HepG2 (cell line): ENCODE results near the gene SLC13A3. TPM values are rescaled to one million over a fixed set of nuclear protein-coding genes. Genes with fewer than 3 reads are reported as not detected.
A peak's percentile ranks its signal among the peaks of the same experiment; 100 is the strongest.

ENCODE experiments used
- ASH2L ChIP-seq: fragments of 300-600, 200-600 bp; sonication (generic); IDR thresholded peaks from 2 replicates; pipeline ENCODE4 v1.7.0; 2017; ENCODE audit warnings: low read depth, mild to moderate bottlenecking, moderate library complexity, mixed read lengths, low read length; ENCODE audit not compliant: insufficient read length
- FIP1L1 ChIP-seq: fragments of 200-400 bp; formaldehyde crosslinking; IDR thresholded peaks from 2 replicates; pipeline ENCODE4 v1.6.1; 2018; ENCODE audit warnings: low read depth, mild to moderate bottlenecking, low read length, moderate library complexity, borderline replicate concordance; ENCODE audit not compliant: insufficient read depth
- FOXC1 ChIP-seq: sonication (generic); formaldehyde crosslinking; IDR thresholded peaks from 2 replicates; pipeline ENCODE4 v1.8.0; 2022; ENCODE audit warnings: mild to moderate bottlenecking, missing genetic modification reagents, borderline replicate concordance
- FOXK1 ChIP-seq: sonication (generic); formaldehyde crosslinking; IDR thresholded peaks from 2 replicates; pipeline ENCODE4 v1.4.0; 2020; ENCODE audit warnings: low read depth, missing genetic modification reagents, borderline replicate concordance
- HIVEP1 ChIP-seq: sonication (generic); formaldehyde crosslinking; IDR thresholded peaks from 2 replicates; pipeline ENCODE4 v1.4.0; 2020; ENCODE audit warnings: mild to moderate bottlenecking, missing genetic modification reagents
- HNRNPL ChIP-seq: fragments of 200-400 bp; formaldehyde crosslinking; IDR thresholded peaks from 2 replicates; pipeline ENCODE4 v1.6.1; 2017; ENCODE audit warnings: mild to moderate bottlenecking, low read depth, low read length
- IRX3 ChIP-seq: sonication (generic); formaldehyde crosslinking; IDR thresholded peaks from 2 replicates; pipeline ENCODE4 v1.8.1; 2023; ENCODE audit warnings: mild to moderate bottlenecking, low read depth, missing genetic modification reagents, borderline replicate concordance
- JDP2 ChIP-seq: sonication (generic); formaldehyde crosslinking; IDR thresholded peaks from 2 replicates; pipeline ENCODE4 v1.8.1; 2022; ENCODE audit warnings: missing genetic modification reagents, borderline replicate concordance
- MED8 ChIP-seq: sonication (generic); formaldehyde crosslinking; IDR thresholded peaks from 2 replicates; pipeline ENCODE4 v1.8.1; 2023; ENCODE audit warnings: mild to moderate bottlenecking, missing genetic modification reagents; ENCODE audit not compliant: insufficient replicate concordance
- NFYC ChIP-seq: IDR thresholded peaks from 2 replicates; pipeline ENCODE4 v1.6.1; 2016; ENCODE audit warnings: missing genetic modification reagents, missing compliant biosample characterization
- PITX1 ChIP-seq: sonication (generic); formaldehyde crosslinking; IDR thresholded peaks from 2 replicates; pipeline ENCODE4 v1.5.1; 2020; ENCODE audit warnings: mild to moderate bottlenecking, missing genetic modification reagents
- POGZ ChIP-seq: sonication (generic); formaldehyde crosslinking; IDR thresholded peaks from 2 replicates; pipeline ENCODE4 v1.4.0; 2020; ENCODE audit warnings: mild to moderate bottlenecking, missing genetic modification reagents
- RFXAP ChIP-seq: sonication (generic); formaldehyde crosslinking; IDR thresholded peaks from 2 replicates; pipeline ENCODE4 v1.4.0; 2020; ENCODE audit warnings: missing genetic modification reagents, borderline replicate concordance
- SIX4 ChIP-seq: sonication (generic); formaldehyde crosslinking; IDR thresholded peaks from 2 replicates; pipeline ENCODE4 v1.4.0; 2020; ENCODE audit warnings: missing genetic modification reagents
- SRSF9 ChIP-seq: fragments of 200-400 bp; formaldehyde crosslinking; IDR thresholded peaks from 2 replicates; pipeline ENCODE4 v1.6.1; 2018; ENCODE audit warnings: borderline replicate concordance, mild to moderate bottlenecking, low read depth, low read length; ENCODE audit not compliant: insufficient read depth, poor library complexity, severe bottlenecking
- STAG1 ChIP-seq: sonication (generic); formaldehyde crosslinking; IDR thresholded peaks from 2 replicates; pipeline ENCODE4 v1.4.0; 2020; ENCODE audit warnings: missing genetic modification reagents
- ZC3H4 ChIP-seq: sonication (generic); formaldehyde crosslinking; IDR thresholded peaks from 2 replicates; pipeline ENCODE4 v1.4.0; 2020; ENCODE audit warnings: missing genetic modification reagents, borderline replicate concordance
- ZFP36L2 ChIP-seq: sonication (generic); formaldehyde crosslinking; IDR thresholded peaks from 2 replicates; pipeline ENCODE4 v1.4.0; 2020; ENCODE audit warnings: missing genetic modification reagents
- ZNF180 ChIP-seq: sonication (generic); formaldehyde crosslinking; IDR thresholded peaks from 2 replicates; pipeline ENCODE4 v1.4.0; 2020; ENCODE audit warnings: low read depth, missing genetic modification reagents, borderline replicate concordance
- ZNF484 ChIP-seq: sonication (generic); formaldehyde crosslinking; IDR thresholded peaks from 2 replicates; pipeline ENCODE4 v1.5.1; 2020; ENCODE audit warnings: mild to moderate bottlenecking, low read depth, missing genetic modification reagents, borderline replicate concordance
- ZNF670 ChIP-seq: sonication (generic); formaldehyde crosslinking; IDR thresholded peaks from 2 replicates; pipeline ENCODE4 v1.8.0; 2022; ENCODE audit warnings: mild to moderate bottlenecking, missing genetic modification reagents, borderline replicate concordance
- ZNF776 ChIP-seq: sonication (generic); formaldehyde crosslinking; IDR thresholded peaks from 2 replicates; pipeline ENCODE4 v1.4.0; 2020; ENCODE audit warnings: mild to moderate bottlenecking, missing genetic modification reagents
- polyA plus RNA-seq, 8 experiments: library from polyadenylated mRNA; depleted of rRNA in 3 of 8; stranded (reverse) in 7 of 8; unstranded in 1 of 8; fragments of >200 nt; fragmentation: Illumina TruSeq in 4 of 8; extraction: Trizol in 4 of 8; gene quantifications; 2 replicates each; pipeline versions ENCODE4 v1.2.1 to v1.2.3, GENCODE V29; 2011 to 2016; ENCODE audit warnings: low read depth in 4 of 8, missing spikeins in 1 of 8, mixed read lengths in 1 of 8; ENCODE audit not compliant: insufficient read depth in 1 of 8
- total RNA-seq, 5 experiments: library from RNA; depleted of rRNA; stranded (reverse); fragments of >200 nt; fragmentation: Illumina TruSeq; extraction: Trizol; gene quantifications; 2 replicates each; pipeline ENCODE4 v1.2.3, GENCODE V29; 2016; ENCODE audit warnings: low read depth in 1 of 5
- TF ChIP-seq, protein P1 (sequence below): IDR thresholded peaks from 2 replicates; pipeline ENCODE4 v1.6.1; 2016; ENCODE audit warnings: missing compliant biosample characterization, missing genetic modification reagents, borderline replicate concordance
- TF ChIP-seq, protein P2 (sequence below): sonication (generic); formaldehyde crosslinking; IDR thresholded peaks from 2 replicates; pipeline ENCODE4 v1.9.0; 2022; ENCODE audit warnings: missing genetic modification reagents, mild to moderate bottlenecking, borderline replicate concordance
- TF ChIP-seq, protein P3 (sequence below): sonication (generic); formaldehyde crosslinking; IDR thresholded peaks from 2 replicates; pipeline ENCODE4 v1.5.1; 2020; ENCODE audit warnings: missing genetic modification reagents, mild to moderate bottlenecking, borderline replicate concordance

The SLC13A3 gene
- total and polyA plus RNA-seq, 2 of the 13 experiments (the other 11 are each of a cell fraction or from before 2014, with no cell fraction given), result 66.5 to 76.0 TPM

DNA sequence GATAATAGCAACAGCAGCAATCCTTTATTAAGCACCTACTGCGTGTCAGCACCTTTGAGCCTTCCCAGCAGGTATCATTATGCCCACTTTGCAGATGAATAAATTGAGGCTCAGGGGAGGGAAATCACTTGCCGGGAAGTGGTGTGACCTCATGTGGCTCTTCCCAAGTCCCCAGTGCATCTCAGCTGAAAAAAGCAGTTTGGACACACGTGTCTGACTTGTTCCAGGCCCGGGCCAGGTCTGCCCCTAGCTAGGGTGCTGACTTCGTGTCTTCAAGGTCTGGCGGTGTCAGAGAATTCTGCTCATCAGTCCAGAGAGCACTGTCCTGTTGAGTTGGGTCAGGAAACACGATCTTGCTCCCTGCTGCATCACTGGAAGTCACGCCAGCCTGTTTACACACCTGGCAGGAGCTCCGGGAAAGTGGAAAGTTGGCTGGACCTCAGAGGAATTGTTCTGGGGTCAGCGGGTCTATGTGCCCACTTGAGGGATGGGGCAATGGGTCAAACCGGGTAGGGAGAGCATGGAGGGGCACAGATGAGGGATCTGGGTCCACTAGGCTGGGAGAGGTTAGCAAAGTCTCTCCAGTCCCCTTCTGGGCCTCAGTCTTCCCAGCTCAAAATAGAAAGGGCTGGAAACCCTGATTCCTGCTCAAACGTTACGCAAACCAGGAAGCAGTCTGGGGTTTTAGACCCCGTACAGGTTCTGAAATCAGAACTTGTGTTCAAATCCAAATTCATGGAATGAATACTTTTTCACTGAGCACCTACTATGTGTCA lies 10.5 kb downstream of the SLC13A3 start (continued):
- TF ChIP-seq POGZ (CRISPR knock-in tag) (peak; percentile 81), HNRNPL (peak; percentile 98), ZNF670 (CRISPR knock-in tag) (peak; percentile 67; the same call in 1 of the 2 replicates), MED8 (no peak), ZC3H4 (CRISPR knock-in tag) (no peak), FIP1L1 (no peak), FOXK1 (CRISPR knock-in tag) (peak; percentile 72; the same call in 1 of the 2 replicates), PITX1 (CRISPR knock-in tag) (peak; percentile 39; the same call in 1 of the 2 replicates), ZNF776 (CRISPR knock-in tag) (no peak; the same call in 1 of the 2 replicates), ZNF180 (CRISPR knock-in tag) (no peak), NFYC (no peak; the same call in 1 of the 2 replicates), IRX3 (no peak), JDP2 (CRISPR knock-in tag) (no peak), ZFP36L2 (CRISPR knock-in tag) (no peak), ZNF484 (CRISPR knock-in tag) (no peak), FOXC1 (CRISPR knock-in tag) (0 out of 2 replicates have a peak, but pooled peaks have one; percentile 53), HIVEP1 (CRISPR knock-in tag) (peak; percentile 57; the same call in 1 of the 2 replicates), SRSF9 (no peak), RFXAP (CRISPR knock-in tag) (peak; percentile 87; the same call in 1 of the 2 replicates), STAG1 (CRISPR knock-in tag) (peak; percentile 41), ASH2L (peak; percentile 53), SIX4 (CRISPR knock-in tag) (peak; percentile 79; the same call in 1 of the 2 replicates)
- TF ChIP-seq, protein P1, sequence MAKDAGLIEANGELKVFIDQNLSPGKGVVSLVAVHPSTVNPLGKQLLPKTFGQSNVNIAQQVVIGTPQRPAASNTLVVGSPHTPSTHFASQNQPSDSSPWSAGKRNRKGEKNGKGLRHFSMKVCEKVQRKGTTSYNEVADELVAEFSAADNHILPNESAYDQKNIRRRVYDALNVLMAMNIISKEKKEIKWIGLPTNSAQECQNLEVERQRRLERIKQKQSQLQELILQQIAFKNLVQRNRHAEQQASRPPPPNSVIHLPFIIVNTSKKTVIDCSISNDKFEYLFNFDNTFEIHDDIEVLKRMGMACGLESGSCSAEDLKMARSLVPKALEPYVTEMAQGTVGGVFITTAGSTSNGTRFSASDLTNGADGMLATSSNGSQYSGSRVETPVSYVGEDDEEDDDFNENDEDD (CRISPR knock-in tag), result 0 out of 2 replicates have a peak, but pooled peaks have one; percentile 25
- TF ChIP-seq, protein P2, sequence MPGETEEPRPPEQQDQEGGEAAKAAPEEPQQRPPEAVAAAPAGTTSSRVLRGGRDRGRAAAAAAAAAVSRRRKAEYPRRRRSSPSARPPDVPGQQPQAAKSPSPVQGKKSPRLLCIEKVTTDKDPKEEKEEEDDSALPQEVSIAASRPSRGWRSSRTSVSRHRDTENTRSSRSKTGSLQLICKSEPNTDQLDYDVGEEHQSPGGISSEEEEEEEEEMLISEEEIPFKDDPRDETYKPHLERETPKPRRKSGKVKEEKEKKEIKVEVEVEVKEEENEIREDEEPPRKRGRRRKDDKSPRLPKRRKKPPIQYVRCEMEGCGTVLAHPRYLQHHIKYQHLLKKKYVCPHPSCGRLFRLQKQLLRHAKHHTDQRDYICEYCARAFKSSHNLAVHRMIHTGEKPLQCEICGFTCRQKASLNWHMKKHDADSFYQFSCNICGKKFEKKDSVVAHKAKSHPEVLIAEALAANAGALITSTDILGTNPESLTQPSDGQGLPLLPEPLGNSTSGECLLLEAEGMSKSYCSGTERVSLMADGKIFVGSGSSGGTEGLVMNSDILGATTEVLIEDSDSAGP (CRISPR knock-in tag), result peak; percentile 36; the same call in 1 of the 2 replicates
- TF ChIP-seq, protein P3, sequence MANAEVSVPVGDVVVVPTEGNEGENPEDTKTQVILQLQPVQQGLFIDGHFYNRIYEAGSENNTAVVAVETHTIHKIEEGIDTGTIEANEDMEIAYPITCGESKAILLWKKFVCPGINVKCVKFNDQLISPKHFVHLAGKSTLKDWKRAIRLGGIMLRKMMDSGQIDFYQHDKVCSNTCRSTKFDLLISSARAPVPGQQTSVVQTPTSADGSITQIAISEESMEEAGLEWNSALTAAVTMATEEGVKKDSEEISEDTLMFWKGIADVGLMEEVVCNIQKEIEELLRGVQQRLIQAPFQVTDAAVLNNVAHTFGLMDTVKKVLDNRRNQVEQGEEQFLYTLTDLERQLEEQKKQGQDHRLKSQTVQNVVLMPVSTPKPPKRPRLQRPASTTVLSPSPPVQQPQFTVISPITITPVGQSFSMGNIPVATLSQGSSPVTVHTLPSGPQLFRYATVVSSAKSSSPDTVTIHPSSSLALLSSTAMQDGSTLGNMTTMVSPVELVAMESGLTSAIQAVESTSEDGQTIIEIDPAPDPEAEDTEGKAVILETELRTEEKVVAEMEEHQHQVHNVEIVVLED (CRISPR knock-in tag), result peak; percentile 40; the same call in 1 of the 2 replicates
